GM06990 (cell line): ENCODE data around the gene LRIT1.
A peak's percentile ranks its signal among the peaks of the same experiment; 100 is the strongest.

Source experiments
- DNase-seq: peaks from one replicate; pipeline ENCODE4 v3.0.0-alpha.2; 2011; ENCODE audit not compliant: insufficient read length; ENCODE audit errors: extremely low read depth
- H3K27me3 ChIP-seq: replicated peaks from 2 replicates; pipeline ENCODE4 v1.6.0; 2011; ENCODE audit warnings: low read length; ENCODE audit not compliant: control insufficient read depth, insufficient read depth
- H3K36me3 ChIP-seq: 2 replicates; pipeline ENCODE4 v1.5.1; 2011; ENCODE audit warnings: low read length; ENCODE audit not compliant: control insufficient read depth, insufficient read depth
- H3K4me3 ChIP-seq: replicated peaks from 2 replicates; pipeline ENCODE4 v1.5.1; 2011; ENCODE audit warnings: low read depth, mild to moderate bottlenecking, control low read depth, low read length
- CTCF ChIP-seq: IDR thresholded peaks from 2 replicates; pipeline ENCODE4 v1.5.1; 2011; ENCODE audit warnings: low read length, control low read depth, mild to moderate bottlenecking, inconsistent platforms; ENCODE audit not compliant: insufficient read depth, poor library complexity, severe bottlenecking

Gene LRIT1

GRCh38 chr10:84257343-84258020, 16.1 kb upstream of the LRIT1 start:
- no peak for TF ChIP-seq CTCF
- H3K4me3 ChIP-seq = no peak overlapping the region
- H3K27me3 ChIP-seq = no peaks in the 10 kb centered on the region; the same call in 1 of the 2 replicates
- no peaks in the 10 kb centered on the region for H3K36me3 ChIP-seq
- DNase-seq = no peak

GRCh38 chr10:84256510-84257342, 15.4 kb upstream of the LRIT1 start:
- Histone ChIP-seq H3K4me3 (no peak overlapping the region), H3K27me3 (no peaks in the 10 kb centered on the region; the same call in 1 of the 2 replicates), H3K36me3 (no peaks in the 10 kb centered on the region)
- DNase-seq = peak; percentile 30
- peak; percentile 50 for TF ChIP-seq CTCF

GRCh38 chr10:84254552-84255478, 13.5 kb upstream of the LRIT1 start:
- H3K4me3 ChIP-seq = no peak overlapping the region
- H3K27me3 ChIP-seq = no peaks in the 10 kb centered on the region; the same call in 1 of the 2 replicates
- no peaks in the 10 kb centered on the region for H3K36me3 ChIP-seq
- TF ChIP-seq CTCF = no peak
- DNase-seq = no peak

GRCh38 chr10:84248794-84249193, 7.4 kb upstream of the LRIT1 start:
- no peaks in the 10 kb centered on the region for H3K36me3 ChIP-seq
- no peak for DNase-seq
- TF ChIP-seq CTCF = no peak
- no peak overlapping the region for H3K4me3 ChIP-seq
- no peaks in the 10 kb centered on the region; the same call in 1 of the 2 replicates for H3K27me3 ChIP-seq

- no peak overlapping the region for H3K4me3 ChIP-seq
- H3K36me3 ChIP-seq = no peaks in the 10 kb centered on the region
- TF ChIP-seq CTCF = no peak
- no peak for DNase-seq
- H3K27me3 ChIP-seq = no peaks in the 10 kb centered on the region; the same call in 1 of the 2 replicates
Measured at GRCh38 chr10:84247496-84247895, 6.2 kb upstream of the LRIT1 start.
